K562 (cell line): ENCODE data around the gene DENND2C. TPM values are rescaled to one million over a fixed set of nuclear protein-coding genes. Genes with fewer than 3 reads are reported as not detected.
A peak's percentile ranks its signal among the peaks of the same experiment; 100 is the strongest.

Experiments used
- BRF1 ChIP-seq: IDR thresholded peaks from 3 replicates; pipeline ENCODE4 v1.6.1; 2011; ENCODE audit warnings: borderline replicate concordance, mild to moderate bottlenecking; ENCODE audit not compliant: insufficient read length; ENCODE audit errors: extremely low read depth
- CREB3 ChIP-seq: fragments of 450-650 bp; conservative IDR thresholded peaks from 2 replicates; pipeline ENCODE4 v1.6.1; 2016; ENCODE audit warnings: missing genetic modification characterization, low read depth, mild to moderate bottlenecking, missing compliant biosample characterization, moderate library complexity
- DPF2 ChIP-seq: fragments of 450-650 bp; IDR thresholded peaks from 2 replicates; pipeline ENCODE4 v1.6.1; 2016
- GTF2F1 ChIP-seq: IDR thresholded peaks from 2 replicates; pipeline ENCODE4 v1.6.1; 2011; ENCODE audit warnings: low read depth, low read length, improper control_type of control experiment
- HOXB6 ChIP-seq: fragments of 250-450 bp; sonication (Bioruptor Pico); IDR thresholded peaks from 2 replicates; pipeline ENCODE4 v1.5.1; 2022; ENCODE audit warnings: mild to moderate bottlenecking, borderline replicate concordance
- LEF1 ChIP-seq: fragments of 450-650 bp; IDR thresholded peaks from 2 replicates; pipeline ENCODE4 v1.6.1; 2016; ENCODE audit warnings: mild to moderate bottlenecking
- MGA ChIP-seq: fragments of 450-650 bp; IDR thresholded peaks from 2 replicates; pipeline ENCODE4 v1.6.1; 2016; ENCODE audit warnings: mild to moderate bottlenecking, moderate library complexity
- ZBTB26 ChIP-seq: fragments of 450-650 bp; formaldehyde crosslinking; IDR thresholded peaks from 2 replicates; pipeline ENCODE4 v1.4.0; 2022; ENCODE audit warnings: missing genetic modification characterization
- ZBTB5 ChIP-seq: fragments of 450-650 bp; IDR thresholded peaks from 2 replicates; pipeline ENCODE4 v1.6.1; 2017; ENCODE audit warnings: antibody characterized with exemption
- ZNF282 ChIP-seq: sonication (generic); formaldehyde crosslinking; IDR thresholded peaks from 2 replicates; pipeline ENCODE4 v1.8.1; 2023; ENCODE audit warnings: missing genetic modification reagents
- ZNF830 ChIP-seq: fragments of 250-450 bp; sonication (Bioruptor Pico); IDR thresholded peaks from 2 replicates; pipeline ENCODE4 v1.5.0; 2021; ENCODE audit warnings: mild to moderate bottlenecking
- polyA plus RNA-seq, 8 experiments: library from polyadenylated mRNA; depleted of rRNA in 4 of 8; stranded (reverse) in 5 of 8; unstranded in 3 of 8; fragments of >200 nt; fragmentation: Nextera tagmentation in 2 of 8; fragmentation: Illumina TruSeq in 1 of 8; extraction: Ambion mirVana in 2 of 8; extraction: Trizol in 1 of 8; gene quantifications; 2 replicates each; pipeline versions ENCODE4 v1.2.1 to v1.2.3, GENCODE V29; 2011 to 2014; ENCODE audit warnings: inconsistent platforms in 1 of 8, missing spikeins in 1 of 8
- total RNA-seq, 7 experiments: library from RNA; depleted of rRNA in 6 of 7; stranded (reverse); fragments of >200 nt in 6 of 7; fragmentation: Illumina TruSeq in 2 of 7; extraction: Trizol in 2 of 7; gene quantifications; 2 replicates each; pipeline versions ENCODE4 v1.2.1 to v1.2.3, GENCODE V29; 2011 to 2021; ENCODE audit warnings: low replicate concordance in 1 of 7

The DENND2C gene
- total and polyA plus RNA-seq, 9 of the 15 experiments (the other 6 are each of a cell fraction or from before 2014, with no cell fraction given): 0.03 to 0.25 (median 0.14) TPM

- TF ChIP-seq MGA (peak; percentile 25; the same call in 1 of the 2 replicates), HOXB6 (CRISPR knock-in tag) (no peak), CREB3 (0 out of 2 replicates have a peak, but pooled peaks have one; percentile 46), ZBTB26 (0 out of 2 replicates have a peak, but pooled peaks have one; percentile 59), DPF2 (peak; percentile 82), ZNF830 (CRISPR knock-in tag) (peak; percentile 67; the same call in 1 of the 2 replicates), LEF1 (peak; percentile 79), GTF2F1 (no peak), ZNF282 (CRISPR knock-in tag) (no peak), ZBTB5 (no peak), BRF1 (no peak)
These were observed 46.7 kb upstream of the DENND2C start, which contains the start of gene NRAS (continued) for GRCh38 chr1:114716304-114717170.
